Coronary artery (tissue), 2 donors: Measurements from ENCODE around the gene NLRP13.

Source experiments
- DNase-seq: peaks from one replicate; pipeline ENCODE4 v3.0.0-alpha.2; 2017; ENCODE audit warnings: low spot score
- H3K27ac ChIP-seq, 2 donors: fragments of 200-600 bp; sonication (generic); one replicate each; pipeline ENCODE4 v1.5.1; 2016 to 2019
- H3K4me3 ChIP-seq: fragments of 200-600 bp; sonication (generic); 2 replicates; pipeline ENCODE4 v1.5.1; 2016; ENCODE audit warnings: mild to moderate bottlenecking, moderate library complexity
- TF ChIP-seq, protein P1 (sequence below): fragments of 200-600 bp; sonication (generic); IDR thresholded peaks from one replicate; pipeline ENCODE4 v1.5.1; 2019; ENCODE audit warnings: antibody characterized with exemption

The NLRP13 gene

DNA sequence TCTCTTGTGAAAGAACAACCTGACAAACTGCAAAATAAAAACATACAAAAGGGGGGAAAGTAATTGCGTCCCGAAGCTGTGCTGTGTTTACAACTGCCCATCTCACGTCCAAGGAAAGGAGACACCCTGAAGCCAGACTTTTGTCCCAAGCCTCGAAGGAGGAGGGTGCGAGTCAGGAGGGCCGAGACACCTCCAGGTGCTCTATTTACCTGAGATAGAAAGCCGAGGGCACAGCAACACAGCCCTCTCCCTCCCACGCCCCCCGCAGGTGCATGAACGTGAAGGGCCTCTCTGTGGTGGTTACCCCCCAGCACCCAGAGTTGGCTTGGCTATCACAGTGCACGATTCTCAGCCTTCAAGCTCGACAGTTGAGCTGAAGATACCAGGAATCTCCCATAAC lies 33.2 kb downstream of the NLRP13 start:
- no peak for DNase-seq
- TF ChIP-seq, protein P1, sequence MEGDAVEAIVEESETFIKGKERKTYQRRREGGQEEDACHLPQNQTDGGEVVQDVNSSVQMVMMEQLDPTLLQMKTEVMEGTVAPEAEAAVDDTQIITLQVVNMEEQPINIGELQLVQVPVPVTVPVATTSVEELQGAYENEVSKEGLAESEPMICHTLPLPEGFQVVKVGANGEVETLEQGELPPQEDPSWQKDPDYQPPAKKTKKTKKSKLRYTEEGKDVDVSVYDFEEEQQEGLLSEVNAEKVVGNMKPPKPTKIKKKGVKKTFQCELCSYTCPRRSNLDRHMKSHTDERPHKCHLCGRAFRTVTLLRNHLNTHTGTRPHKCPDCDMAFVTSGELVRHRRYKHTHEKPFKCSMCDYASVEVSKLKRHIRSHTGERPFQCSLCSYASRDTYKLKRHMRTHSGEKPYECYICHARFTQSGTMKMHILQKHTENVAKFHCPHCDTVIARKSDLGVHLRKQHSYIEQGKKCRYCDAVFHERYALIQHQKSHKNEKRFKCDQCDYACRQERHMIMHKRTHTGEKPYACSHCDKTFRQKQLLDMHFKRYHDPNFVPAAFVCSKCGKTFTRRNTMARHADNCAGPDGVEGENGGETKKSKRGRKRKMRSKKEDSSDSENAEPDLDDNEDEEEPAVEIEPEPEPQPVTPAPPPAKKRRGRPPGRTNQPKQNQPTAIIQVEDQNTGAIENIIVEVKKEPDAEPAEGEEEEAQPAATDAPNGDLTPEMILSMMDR: no peak
- H3K27ac ChIP-seq: no peak overlapping the region
- no peak overlapping the region for H3K4me3 ChIP-seq

DNA sequence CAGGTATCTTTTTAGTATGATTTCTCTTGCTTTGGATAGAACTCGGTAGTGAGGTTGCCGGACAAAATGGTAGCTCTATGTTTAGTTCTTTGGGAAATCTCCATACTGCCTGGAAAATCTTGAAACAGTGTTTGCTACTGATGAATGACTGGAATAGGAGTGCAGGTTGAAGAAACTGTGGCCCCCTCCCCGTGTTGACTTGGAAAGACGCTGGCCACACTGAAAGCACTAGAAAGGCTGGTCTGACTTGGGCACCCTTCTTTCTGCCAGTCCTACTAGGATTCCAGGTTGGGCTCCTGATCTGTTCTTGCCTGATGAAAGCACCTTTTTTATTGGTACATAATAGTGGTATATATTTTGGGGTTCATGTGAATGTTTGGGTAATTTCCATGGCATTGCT lies 49.5 kb downstream of the NLRP13 start:
- TF ChIP-seq, protein P1: no peak
- no peak for DNase-seq
- no peak overlapping the region for H3K27ac ChIP-seq

GRCh38 chr19:55877211-55877610 lies 54.9 kb downstream of the NLRP13 start:
- no peak for DNase-seq
- no peak overlapping the region for H3K27ac ChIP-seq
- TF ChIP-seq, protein P1: no peak
- no peak overlapping the region for H3K4me3 ChIP-seq

More for the DNA sequence above, 49.5 kb downstream of the NLRP13 start:
- no peak overlapping the region for H3K4me3 ChIP-seq

DNA sequence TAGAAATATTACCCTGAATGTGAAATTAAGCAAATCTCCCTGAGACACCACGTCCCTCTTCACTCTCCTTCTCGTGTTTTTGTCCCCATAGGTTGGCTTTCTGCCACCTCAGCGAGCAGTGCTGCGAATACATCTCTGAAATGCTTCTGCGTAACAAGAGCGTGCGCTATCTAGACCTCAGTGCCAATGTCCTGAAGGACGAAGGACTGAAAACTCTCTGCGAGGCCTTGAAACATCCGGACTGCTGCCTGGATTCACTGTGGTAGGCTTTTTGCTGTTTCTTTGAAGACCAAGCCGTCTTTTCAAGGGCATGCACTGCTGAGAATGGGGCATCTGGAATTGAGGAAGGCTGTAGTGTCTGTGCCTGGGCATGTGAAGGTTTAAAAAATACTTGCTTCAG lies 61.4 kb downstream of the NLRP13 start:
- no peak overlapping the region for H3K27ac ChIP-seq
- DNase-seq: no peak
- H3K4me3 ChIP-seq: no peak overlapping the region
- TF ChIP-seq, protein P1: no peak

- Histone ChIP-seq H3K4me3 (no peak overlapping the region), H3K27ac (no peak overlapping the region)
- TF ChIP-seq, protein P1: no peak
- no peak for DNase-seq
These were observed 65.0 kb downstream of the NLRP13 start for GRCh38 chr19:55867101-55867500.

GRCh38 chr19:55866521-55866920 lies 65.6 kb downstream of the NLRP13 start:
- no peak overlapping the region for H3K4me3 ChIP-seq
- H3K27ac ChIP-seq: no peak overlapping the region
- TF ChIP-seq, protein P1: no peak
- no peak for DNase-seq

DNA sequence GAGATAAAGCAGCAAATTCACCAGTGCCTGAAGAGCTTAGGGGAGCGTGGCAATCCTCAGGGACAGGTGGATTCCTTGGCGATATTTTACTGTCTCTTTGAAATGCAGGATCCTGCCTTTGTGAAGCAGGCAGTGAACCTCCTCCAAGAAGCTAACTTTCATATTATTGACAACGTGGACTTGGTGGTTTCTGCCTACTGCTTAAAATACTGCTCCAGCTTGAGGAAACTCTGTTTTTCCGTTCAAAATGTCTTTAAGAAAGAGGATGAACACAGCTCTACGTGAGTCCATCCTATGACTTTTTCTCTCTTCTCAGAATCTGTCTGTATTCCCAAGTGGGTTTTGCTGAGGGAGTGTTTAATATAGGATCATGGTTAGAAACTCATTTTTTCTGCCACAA lies 73.2 kb downstream of the NLRP13 start:
- no peak overlapping the region for H3K27ac ChIP-seq
- TF ChIP-seq, protein P1: no peak
- no peak overlapping the region for H3K4me3 ChIP-seq
- no peak for DNase-seq
